HG02623 (cell line): ENCODE data around the gene HIBCH.
"Not testable (repeated sequence)": the region's sequence is repeated elsewhere in the genome, so short reads cannot be mapped to it uniquely, and the experiment has no call there.

Experiments
- ATAC-seq: cut with Tn5 transposase; IDR thresholded peaks from one replicate; pipeline ENCODE4 v1.9.1; 2021; ENCODE audit warnings: moderate library complexity; ENCODE audit not compliant: unreplicated experiment

Gene HIBCH

GRCh38 chr2:190165491-190165890, 154.1 kb downstream of the HIBCH start:
- no peak for ATAC-seq

GRCh38 chr2:190162851-190163250, 156.8 kb downstream of the HIBCH start:
- ATAC-seq = no peak

- no peak for ATAC-seq
Observed at GRCh38 chr2:190159453-190159852, 160.2 kb downstream of the HIBCH start.

GRCh38 chr2:190158798-190159434, 160.7 kb downstream of the HIBCH start:
- ATAC-seq = no peak

- ATAC-seq = not testable (repeated sequence)
Observed at GRCh38 chr2:190157613-190158528, 161.8 kb downstream of the HIBCH start.

- no peak for ATAC-seq
Observed at GRCh38 chr2:190156530-190157212, 163.0 kb downstream of the HIBCH start.
